GM21390 (cell line): ENCODE data around the gene AKAIN1.

Experiments used
- ATAC-seq: cut with Tn5 transposase; IDR thresholded peaks from one replicate; pipeline ENCODE4 v1.9.1; 2021; ENCODE audit not compliant: unreplicated experiment

Gene AKAIN1

GRCh38 chr18:5197032-5197434, at the start of gene AKAIN1:
AKAIN1 (minus strand) TSS chr18:5197257; CDS start chr18:5197053, 204 bp downstream.
- no peak for ATAC-seq

- no peak for ATAC-seq
Observed at GRCh38 chr18:5244941-5245340, 47.9 kb upstream of the AKAIN1 start.

- ATAC-seq, result no peak
Observed at GRCh38 chr18:5239447-5239846, 42.4 kb upstream of the AKAIN1 start.

DNA sequence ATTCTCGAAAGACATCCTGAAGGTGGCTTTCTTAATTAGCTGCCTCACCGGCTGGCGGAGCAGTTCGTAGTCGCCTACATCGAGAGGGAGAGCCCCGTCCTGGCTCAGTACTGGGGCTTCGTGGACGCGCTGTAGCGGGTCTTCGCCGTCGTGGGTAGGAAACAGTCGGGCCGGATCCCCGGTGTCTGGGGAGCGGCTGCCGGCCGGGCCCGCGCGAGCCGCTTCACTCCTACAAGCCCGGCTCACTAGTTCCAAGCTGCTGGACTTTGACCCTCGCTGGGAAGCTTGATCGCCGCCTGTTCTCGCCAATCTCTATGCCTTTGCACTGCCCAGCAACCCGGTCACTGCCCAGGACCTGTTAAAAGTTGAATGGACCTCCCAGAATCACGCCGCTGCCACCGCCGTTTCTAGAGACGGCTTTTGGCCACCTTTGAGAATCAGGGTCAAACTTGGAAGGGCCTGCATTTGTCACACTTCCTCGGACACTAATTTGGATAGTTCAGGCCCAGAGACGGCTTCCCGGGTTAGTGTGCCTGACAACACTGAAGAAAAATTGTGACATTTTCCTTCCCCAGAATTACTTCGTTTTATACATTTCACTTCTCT, 41.4 kb upstream of the AKAIN1 start:
- ATAC-seq, result peak; percentile 38

- ATAC-seq, result peak; percentile 93
Observed at GRCh38 chr18:5237723-5238370, 40.8 kb upstream of the AKAIN1 start.

DNA sequence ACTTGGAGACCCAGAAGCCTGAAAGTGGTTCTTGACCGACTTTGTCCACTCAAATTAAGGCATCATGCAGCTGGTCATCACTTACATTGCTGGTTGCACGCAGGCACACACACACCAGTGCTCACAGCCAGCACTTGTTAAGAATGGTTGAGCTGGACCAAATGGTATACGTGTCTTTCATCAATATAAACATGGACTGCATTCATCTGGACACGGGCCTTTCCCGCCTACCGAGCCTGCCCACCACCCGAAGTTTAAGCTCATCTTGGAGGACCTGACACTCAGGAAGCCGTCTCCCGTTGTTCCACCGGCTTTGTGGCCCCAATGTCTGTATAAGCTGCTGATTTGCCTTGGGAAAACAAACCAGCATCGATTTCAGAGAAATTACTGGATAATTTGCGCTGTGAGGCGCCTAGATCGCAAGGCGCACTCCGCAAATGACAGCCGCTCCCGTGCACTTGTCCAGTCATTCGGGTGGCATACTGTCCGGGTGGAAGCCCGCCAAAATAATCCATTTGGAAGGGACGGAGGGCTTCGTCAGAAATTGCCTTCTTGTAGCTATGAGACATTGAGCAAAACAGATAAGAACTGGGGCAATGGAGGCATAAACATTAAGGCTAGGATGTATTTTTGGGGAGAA, 40.1 kb upstream of the AKAIN1 start:
- ATAC-seq, result peak; percentile 40

DNA sequence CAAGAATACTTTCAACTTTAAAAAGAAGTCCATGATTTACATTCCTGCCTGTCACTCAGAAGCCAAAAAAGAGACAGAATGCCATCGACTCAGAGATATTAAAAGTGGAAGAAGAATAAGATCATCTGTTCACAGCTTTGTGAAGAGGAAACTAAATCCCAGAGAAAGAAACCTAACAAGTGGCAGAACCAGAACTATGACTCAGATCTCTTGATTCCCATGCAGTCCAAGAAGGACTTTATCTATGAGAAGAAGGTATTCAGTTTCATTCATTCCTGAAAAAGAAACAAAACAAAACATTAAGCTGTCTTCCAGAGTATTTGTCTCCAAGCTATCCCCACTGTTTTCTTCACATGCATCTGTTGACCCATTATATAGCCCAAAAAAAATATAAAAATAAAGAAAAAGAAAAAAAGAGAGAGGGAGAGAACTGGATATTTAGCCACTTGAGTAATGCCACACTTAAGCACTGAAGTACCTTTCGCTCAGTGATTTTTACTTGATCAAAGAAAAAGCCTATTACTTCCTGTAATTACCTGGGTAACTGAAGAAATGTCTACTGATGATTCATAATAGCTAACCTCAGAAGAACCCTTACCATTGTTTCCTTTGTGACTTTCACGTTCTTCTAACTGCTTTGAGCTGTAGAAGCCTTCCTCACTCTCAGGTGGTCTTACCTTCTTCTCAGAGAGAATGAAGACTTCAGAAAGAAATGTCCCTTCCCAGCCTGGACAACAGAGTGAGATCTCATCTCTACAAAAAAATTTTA, 17.7 kb upstream of the AKAIN1 start:
- no peak for ATAC-seq

DNA sequence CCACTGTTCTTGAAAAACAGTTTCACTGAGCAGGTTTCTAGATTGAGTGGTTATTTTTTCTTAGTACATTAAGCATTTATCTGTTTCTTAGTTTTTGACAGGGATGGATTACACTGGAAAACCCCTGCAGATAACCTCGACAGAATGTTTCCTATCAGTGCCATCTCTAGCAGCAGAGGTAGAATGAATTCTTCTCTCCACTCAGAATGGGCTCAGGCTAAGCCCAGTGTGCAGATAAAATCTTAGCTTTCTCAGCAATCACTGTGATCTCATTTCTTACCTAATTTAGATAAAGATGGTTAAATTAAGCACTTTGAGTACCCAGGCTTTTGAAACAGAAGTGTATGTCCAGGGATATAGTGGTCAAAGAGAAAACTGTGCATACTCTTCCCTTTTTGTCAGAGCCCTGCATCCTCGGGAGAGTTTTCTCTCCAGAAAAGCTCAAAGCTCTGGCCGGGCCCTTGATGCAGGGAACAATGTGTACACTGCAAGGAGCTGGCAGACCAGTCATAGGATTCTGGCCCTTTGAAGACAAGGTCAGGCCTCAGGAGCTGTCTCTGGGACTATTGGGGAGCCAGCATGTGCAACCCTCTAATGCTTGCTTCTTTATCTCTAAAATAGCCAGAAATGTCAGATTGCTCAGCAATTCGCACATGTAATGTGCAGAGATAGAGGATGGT, 10.6 kb upstream of the AKAIN1 start:
- ATAC-seq, result no peak

- no peak for ATAC-seq
Observed at GRCh38 chr18:5198311-5198710, 1.3 kb upstream of the AKAIN1 start.

DNA sequence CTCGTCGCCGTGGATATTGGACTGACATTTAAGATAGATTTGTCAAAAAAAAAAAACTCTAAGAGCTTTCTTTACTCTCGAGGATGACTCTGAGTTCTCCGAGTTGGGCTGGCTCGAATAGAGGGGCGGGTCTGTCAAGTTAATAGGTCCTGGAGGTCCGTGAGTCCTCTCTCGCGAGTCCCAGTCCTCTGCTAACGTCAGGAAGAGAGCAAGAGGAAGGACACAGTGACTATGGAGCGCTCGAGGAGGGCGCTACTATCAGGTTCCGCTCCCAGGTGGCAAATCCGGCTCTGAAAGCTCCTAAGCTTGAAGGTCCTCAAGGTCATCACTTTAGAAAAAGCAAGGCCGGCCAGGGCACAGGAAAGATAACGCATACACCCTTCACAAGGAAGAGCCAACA, 404 bp upstream of the AKAIN1 start:
- ATAC-seq, result no peak

GRCh38 chr18:5196253-5197031, 615 bp downstream of the AKAIN1 start:
- ATAC-seq, result no peak

- ATAC-seq, result no peak
Observed at GRCh38 chr18:5195656-5196055, 1.4 kb downstream of the AKAIN1 start.

GRCh38 chr18:5180254-5180653, 16.8 kb downstream of the AKAIN1 start:
- no peak for ATAC-seq

DNA sequence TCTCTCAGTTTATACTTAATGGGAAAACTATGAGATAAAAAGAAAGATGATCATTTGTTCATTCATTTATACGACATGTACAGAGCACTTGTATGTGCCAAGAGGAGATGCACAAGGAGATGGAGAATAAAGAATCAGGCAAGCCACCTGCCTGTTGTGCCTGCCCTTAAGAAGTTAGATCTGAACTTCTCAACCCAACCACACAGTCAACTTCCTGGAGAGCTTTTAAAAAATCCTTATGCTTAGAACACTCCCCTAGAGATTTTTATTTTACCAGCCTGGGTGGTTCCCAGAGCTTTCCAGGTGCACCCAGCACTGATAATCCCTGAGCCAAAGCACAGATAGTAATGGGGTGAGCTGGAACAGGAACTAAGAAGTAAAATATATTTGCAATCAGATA, 18.5 kb downstream of the AKAIN1 start:
- no peak for ATAC-seq

- ATAC-seq, result peak; percentile 95
Observed at GRCh38 chr18:5175378-5175777, 21.7 kb downstream of the AKAIN1 start.

DNA sequence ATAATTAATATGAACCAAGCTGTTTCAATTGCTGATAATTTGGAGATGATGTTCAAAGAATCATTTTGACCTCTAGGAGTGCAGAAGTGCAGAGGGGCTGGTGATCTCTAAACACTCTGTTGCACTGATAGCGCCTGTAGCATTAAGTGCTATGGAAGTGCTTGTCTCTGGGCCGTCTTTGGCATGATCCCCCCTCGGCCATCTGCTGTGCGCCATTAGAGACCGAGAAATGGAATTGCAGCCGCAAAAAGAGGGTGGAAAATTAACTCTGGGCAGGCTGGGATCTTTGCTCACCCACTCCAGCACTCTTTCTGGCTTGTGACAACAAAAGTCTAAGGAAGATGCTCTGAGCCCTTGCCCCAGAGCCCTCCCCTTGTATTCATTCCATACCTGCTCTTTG, 23.4 kb downstream of the AKAIN1 start:
- no peak for ATAC-seq

- no peak for ATAC-seq
Observed at GRCh38 chr18:5173236-5173635, 23.8 kb downstream of the AKAIN1 start.

GRCh38 chr18:5167831-5168230, 29.2 kb downstream of the AKAIN1 start:
- no peak for ATAC-seq

DNA sequence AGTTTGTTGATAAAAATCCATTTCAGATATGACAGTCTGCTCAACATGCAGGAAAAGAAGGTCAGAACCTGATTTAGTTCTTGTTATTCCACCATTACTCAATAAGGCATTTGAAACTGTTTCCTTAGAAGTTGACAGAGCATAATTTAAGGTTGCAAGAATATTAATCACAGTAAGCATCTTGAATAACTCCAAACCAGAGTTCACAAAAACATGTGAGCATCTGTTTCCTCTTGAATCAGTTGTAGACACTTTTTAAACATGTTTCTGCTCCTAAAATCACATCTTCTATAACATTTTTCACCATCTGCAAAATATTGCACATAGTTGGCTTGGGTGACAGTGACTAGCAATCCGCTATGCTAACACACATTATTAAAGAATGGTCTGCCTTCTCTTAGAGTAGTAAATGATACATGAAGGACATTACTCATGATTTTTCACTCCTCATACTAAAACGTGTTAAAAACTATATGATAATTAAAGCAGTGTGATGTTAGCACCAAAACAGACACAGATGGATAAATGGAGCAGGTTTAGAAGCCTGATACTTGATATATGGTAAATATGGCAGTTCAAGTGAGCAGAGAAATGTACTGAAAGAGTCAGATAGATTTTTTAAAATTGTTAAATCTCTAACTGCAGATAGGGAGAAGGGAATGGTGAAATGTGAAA, 30.3 kb downstream of the AKAIN1 start:
- ATAC-seq, result no peak

- ATAC-seq, result no peak
Observed at GRCh38 chr18:5164903-5165302, 32.2 kb downstream of the AKAIN1 start.
